Activated CD8-positive, alpha-beta T cell treated with anti-CD3 and anti-CD28 coated beads for 36 hours (primary cell): ENCODE results near the gene MARCKSL1. TPM values are rescaled to one million over a fixed set of nuclear protein-coding genes. Genes with fewer than 3 reads are reported as not detected.

Experiments used
- ATAC-seq: fragments of 200-7000 bp; cut with Tn5 transposase; one replicate; pipeline ENCODE4 v1.10.0; 2021; ENCODE audit warnings: mild to moderate bottlenecking, moderate library complexity
- CTCF ChIA-PET: fragments of 350-600 bp; sonication (Branson Sonifier 250); formaldehyde crosslinking; loops from one replicate; lab custom pipeline; 2021; ENCODE audit warnings: antibody characterized with exemption; lab: Charles Lee
- POLR2A ChIA-PET: fragments of 350-600 bp; sonication (Branson Sonifier 250); formaldehyde crosslinking; loops from one replicate; lab custom pipeline; 2021; ENCODE audit warnings: antibody characterized with exemption; lab: Charles Lee
- DNase-seq: peaks from one replicate; pipeline ENCODE4 v3.0.0-alpha.2; 2020
- H3K27ac Mint-ChIP-seq: one replicate; pipeline ENCODE4 v1.8.0; 2021; ENCODE audit warnings: mild to moderate bottlenecking, mixed read lengths
- H3K27me3 Mint-ChIP-seq: one replicate; pipeline ENCODE4 v1.8.0; 2021; ENCODE audit warnings: mixed read lengths
- H3K36me3 Mint-ChIP-seq: one replicate; pipeline ENCODE4 v1.8.0; 2021; ENCODE audit warnings: low read depth, mixed read lengths
- H3K4me1 Mint-ChIP-seq: one replicate; pipeline ENCODE4 v1.8.0; 2021; ENCODE audit warnings: low read depth, mixed read lengths
- H3K4me3 Mint-ChIP-seq: one replicate; pipeline ENCODE4 v1.8.0; 2021; ENCODE audit warnings: mild to moderate bottlenecking, moderate library complexity, mixed read lengths
- H3K9me3 Mint-ChIP-seq: one replicate; pipeline ENCODE4 v1.8.0; 2021; ENCODE audit warnings: mixed read lengths
- intact Hi-C: fragments of 100-400 bp; cut with micrococcal nuclease; formaldehyde crosslinking; loops from one replicate; pipeline ENCODE4 v1.10.0; 2022
- total RNA-seq, 2 experiments: library from RNA; stranded (reverse); gene quantifications; one replicate each; pipeline ENCODE4 v1.2.3, GENCODE V29; 2021
- TF ChIP-seq, protein P1 (sequence below): fragments of 200-600 bp; IDR thresholded peaks from one replicate; pipeline ENCODE4 v1.8.0; 2022; ENCODE audit warnings: antibody characterized with exemption, mild to moderate bottlenecking

MARCKSL1 gene
- total RNA-seq, 2 experiments from 2014 or later, result 31.2 to 33.5 TPM

DNA sequence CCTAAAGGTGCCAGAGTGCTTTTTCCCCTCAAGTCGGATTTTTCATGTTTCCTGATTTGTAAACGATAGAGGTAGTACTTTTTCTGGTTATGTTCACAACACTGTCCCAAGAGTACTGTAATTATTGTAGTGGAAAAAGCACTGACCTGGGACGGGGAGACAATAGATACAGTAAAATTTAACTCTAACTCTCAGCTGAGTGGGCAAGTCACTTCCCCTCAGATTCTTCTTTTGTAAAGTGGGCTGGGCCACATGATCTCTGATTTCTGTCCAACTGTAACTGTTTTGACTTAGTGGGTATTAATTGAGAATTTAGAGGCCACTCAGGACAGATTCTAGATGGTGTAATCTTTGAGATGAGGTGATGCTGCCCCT is 19.1 kb downstream of the MARCKSL1 start:
- CTCF ChIA-PET, result interaction anchor here (0.8 to 1.8 kb wide), 3 partner anchors 10 to 101 kb away, joined by 3 to 5 read pairs (median 4); partner anchors contain the start of gene MARCKSL1
- no peak for DNase-seq
- H3K36me3 Mint-ChIP-seq, result peaks cover 36% of the 10 kb centered on the region
- POLR2A ChIA-PET, result interaction anchor here (0.6 to 2.5 kb wide), 2 partner anchors 9 to 13 kb away, joined by 3 to 5 read pairs; no protein-coding TSS in a partner anchor
- TF ChIP-seq, protein P1, sequence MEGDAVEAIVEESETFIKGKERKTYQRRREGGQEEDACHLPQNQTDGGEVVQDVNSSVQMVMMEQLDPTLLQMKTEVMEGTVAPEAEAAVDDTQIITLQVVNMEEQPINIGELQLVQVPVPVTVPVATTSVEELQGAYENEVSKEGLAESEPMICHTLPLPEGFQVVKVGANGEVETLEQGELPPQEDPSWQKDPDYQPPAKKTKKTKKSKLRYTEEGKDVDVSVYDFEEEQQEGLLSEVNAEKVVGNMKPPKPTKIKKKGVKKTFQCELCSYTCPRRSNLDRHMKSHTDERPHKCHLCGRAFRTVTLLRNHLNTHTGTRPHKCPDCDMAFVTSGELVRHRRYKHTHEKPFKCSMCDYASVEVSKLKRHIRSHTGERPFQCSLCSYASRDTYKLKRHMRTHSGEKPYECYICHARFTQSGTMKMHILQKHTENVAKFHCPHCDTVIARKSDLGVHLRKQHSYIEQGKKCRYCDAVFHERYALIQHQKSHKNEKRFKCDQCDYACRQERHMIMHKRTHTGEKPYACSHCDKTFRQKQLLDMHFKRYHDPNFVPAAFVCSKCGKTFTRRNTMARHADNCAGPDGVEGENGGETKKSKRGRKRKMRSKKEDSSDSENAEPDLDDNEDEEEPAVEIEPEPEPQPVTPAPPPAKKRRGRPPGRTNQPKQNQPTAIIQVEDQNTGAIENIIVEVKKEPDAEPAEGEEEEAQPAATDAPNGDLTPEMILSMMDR, result no peak
- H3K4me3 Mint-ChIP-seq, result no peak overlapping the region
- peaks cover 31% of the 10 kb centered on the region for H3K4me1 Mint-ChIP-seq
- no peak for ATAC-seq
- intact Hi-C loops, result no loop called here
- H3K27me3 Mint-ChIP-seq, result no peaks in the 10 kb centered on the region
- H3K9me3 Mint-ChIP-seq, result no peaks in the 10 kb centered on the region
- peak overlapping the region; percentile 9 for H3K27ac Mint-ChIP-seq

DNA sequence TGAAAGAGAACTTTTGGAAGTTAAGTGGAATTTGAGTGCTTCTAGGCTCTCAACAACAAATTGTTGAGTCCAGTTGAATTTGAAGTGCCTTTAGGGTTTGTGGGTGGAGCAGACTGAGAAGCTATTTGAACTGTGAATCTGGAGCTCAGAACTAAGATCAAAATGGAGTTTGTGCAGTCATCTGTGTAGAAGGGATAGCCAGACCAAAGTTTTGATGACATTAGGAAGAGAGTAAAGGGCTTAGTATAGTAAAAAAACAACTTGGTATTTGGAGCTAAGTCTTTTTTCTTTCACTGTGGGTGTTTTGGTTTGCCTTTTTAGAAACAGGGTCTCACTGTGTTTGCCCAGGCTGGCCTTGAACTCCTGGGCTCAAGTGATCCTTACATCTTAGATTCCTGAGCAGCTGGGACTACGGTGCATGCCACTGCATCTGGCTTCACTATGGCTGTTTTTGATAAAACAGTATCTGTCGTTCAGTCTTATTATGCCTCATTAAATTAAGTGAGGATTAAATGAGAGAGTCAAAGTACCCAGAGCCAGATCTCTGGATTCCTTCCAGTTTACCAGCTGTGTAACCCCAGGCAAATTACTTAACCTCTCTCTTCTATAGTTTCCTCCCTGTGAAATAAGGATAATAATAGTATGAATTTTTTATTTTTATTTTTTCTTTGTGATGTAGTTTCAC is 24.2 kb downstream of the MARCKSL1 start:
- DNase-seq (no peak), ATAC-seq (peak; percentile 53)
- Mint-ChIP-seq H3K27ac (peak overlapping the region; percentile 39), H3K36me3 (peaks cover 39% of the 10 kb centered on the region), H3K4me1 (peaks cover 52% of the 10 kb centered on the region), H3K27me3 (no peaks in the 10 kb centered on the region), H3K9me3 (no peaks in the 10 kb centered on the region), H3K4me3 (no peak overlapping the region)
- ChIA-PET CTCF (interaction anchor here (0.9 to 2.0 kb wide), 4 partner anchors 15 to 101 kb away, joined by 3 to 5 read pairs (median 4); partner anchors contain the start of gene HDAC1), POLR2A (interaction anchor here (0.8 to 1.8 kb wide), 5 partner anchors 8 to 96 kb away, joined by 3 to 7 read pairs (median 5); partner anchors contain the start of genes LCK and MARCKSL1)
- TF ChIP-seq, protein P1, result no peak
- intact Hi-C loops, result no loop called here

DNA sequence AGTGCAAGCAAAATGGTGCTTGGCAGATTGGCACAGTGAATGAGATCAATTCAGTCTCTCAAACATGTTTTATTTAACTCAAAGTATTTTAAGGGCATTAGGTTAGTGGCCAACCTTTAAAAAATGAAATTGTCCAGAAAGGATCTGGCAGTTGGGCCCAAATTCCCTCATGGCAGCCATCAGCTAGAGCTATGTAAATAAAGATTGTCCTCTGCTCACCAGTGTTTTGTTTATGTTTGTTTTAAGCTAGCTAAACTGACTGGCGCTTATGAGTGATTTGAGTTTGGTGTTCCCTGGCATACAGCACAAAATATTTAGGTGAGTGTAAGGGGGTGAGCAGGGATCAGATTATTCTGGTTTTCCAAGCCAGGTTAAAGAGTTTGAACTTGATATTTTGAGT is 26.1 kb downstream of the MARCKSL1 start:
- ChIA-PET POLR2A (interaction anchor here (0.6 to 1.3 kb wide), 2 partner anchors 22 to 42 kb away, joined by 3 to 4 read pairs; no protein-coding TSS in a partner anchor), CTCF (interaction anchor here (1.7 kb wide), 1 partner anchor 19 kb away, joined by 4 read pairs; no protein-coding TSS in a partner anchor)
- peak overlapping the region; percentile 55 for H3K27ac Mint-ChIP-seq
- intact Hi-C loops, result no loop called here
- H3K36me3 Mint-ChIP-seq, result peaks cover 43% of the 10 kb centered on the region
- no peak for DNase-seq
- peaks cover 2% of the 10 kb centered on the region for H3K9me3 Mint-ChIP-seq
- H3K4me3 Mint-ChIP-seq, result no peak overlapping the region
- H3K27me3 Mint-ChIP-seq, result no peaks in the 10 kb centered on the region
- TF ChIP-seq, protein P1, result no peak
- peaks cover 57% of the 10 kb centered on the region for H3K4me1 Mint-ChIP-seq
- ATAC-seq, result no peak

DNA sequence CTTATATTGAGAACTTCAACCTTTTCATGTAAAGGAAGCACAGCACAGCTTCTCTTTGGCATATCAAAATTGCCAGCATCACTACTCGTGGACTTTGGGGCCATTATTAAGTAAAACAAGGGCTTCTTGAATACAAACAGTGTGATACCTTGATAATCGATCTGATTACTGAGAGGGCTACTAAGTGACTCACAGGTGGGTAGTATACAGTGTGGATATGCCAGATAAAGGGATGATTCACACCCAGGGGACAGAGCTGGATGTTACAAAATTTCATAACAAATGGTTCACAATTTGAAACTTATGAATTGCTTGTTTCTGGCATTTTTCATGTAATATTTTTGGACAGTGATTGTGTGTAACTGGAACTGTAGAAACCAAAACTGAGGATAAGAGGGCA is 28.7 kb downstream of the MARCKSL1 start:
- CTCF ChIA-PET, result interaction anchor here (1.3 to 1.4 kb wide), 2 partner anchors 9 to 17 kb away, joined by 4 to 5 read pairs; no protein-coding TSS in a partner anchor
- H3K4me1 Mint-ChIP-seq, result peaks cover 58% of the 10 kb centered on the region
- intact Hi-C loops, result no loop called here
- H3K4me3 Mint-ChIP-seq, result no peak overlapping the region
- H3K27me3 Mint-ChIP-seq, result no peaks in the 10 kb centered on the region
- peaks cover 55% of the 10 kb centered on the region for H3K36me3 Mint-ChIP-seq
- ATAC-seq, result peak; percentile 58
- peaks cover 4% of the 10 kb centered on the region for H3K9me3 Mint-ChIP-seq
- H3K27ac Mint-ChIP-seq, result peak overlapping the region; percentile 32
- TF ChIP-seq, protein P1, result no peak
- DNase-seq, result no peak
- POLR2A ChIA-PET, result interaction anchor here (1.1 to 1.4 kb wide), 4 partner anchors 10 to 234 kb away, joined by 3 to 4 read pairs (median 3); partner anchors contain the start of gene HDAC1
